Right renal cortex interstitium (tissue), 3 donors: ENCODE measurements around the gene PATJ. TPM values are rescaled to one million over a fixed set of nuclear protein-coding genes. Genes with fewer than 3 reads are reported as not detected.
"Not testable (repeated sequence)": the region's sequence is repeated elsewhere in the genome, so short reads cannot be mapped to it uniquely, and the experiment has no call there.

Experiments
- DNase-seq, 3 donors: peaks; one replicate each; pipeline ENCODE4 v3.0.0-alpha.2; 2013; ENCODE audit warnings: low read depth in 3 of 3, low spot score in 2 of 3
- polyA plus RNA-seq, 3 donors: library from polyadenylated mRNA; unstranded; fragments of 120-200 nt; gene quantifications; one replicate each; pipeline ENCODE4 v1.2.1, GENCODE V29; 2013; ENCODE audit not compliant: insufficient read length in 3 of 3

Gene PATJ
- polyA plus RNA-seq, 3 donors: 42.6 to 46.5 (median 42.9) TPM

DNA sequence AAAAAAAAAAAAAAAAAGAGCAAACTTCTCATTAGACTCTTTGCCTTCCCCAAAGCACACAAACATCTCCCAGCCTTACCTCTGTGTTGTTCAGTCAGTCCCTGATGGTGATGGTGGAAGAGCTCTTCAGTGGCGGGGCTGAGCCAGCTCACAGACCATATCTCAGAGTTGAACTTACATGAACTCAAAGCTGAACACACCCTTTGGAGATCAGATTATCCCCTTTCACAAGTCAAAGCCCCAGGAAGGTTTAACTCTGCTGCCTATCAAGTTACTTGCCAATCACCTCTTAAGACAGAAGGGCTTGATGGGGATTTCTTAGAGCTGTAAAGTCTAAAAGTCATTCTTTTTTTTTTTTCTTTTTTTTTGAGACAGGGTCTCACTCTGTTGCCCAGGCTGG lies 397.1 kb downstream of the PATJ start:
- DNase-seq: no peak

- DNase-seq: no peak
Observed at GRCh38 chr1:62140666-62141065, 398.4 kb downstream of the PATJ start.

GRCh38 chr1:62142496-62142895 lies 400.2 kb downstream of the PATJ start:
- DNase-seq: no peak

DNA sequence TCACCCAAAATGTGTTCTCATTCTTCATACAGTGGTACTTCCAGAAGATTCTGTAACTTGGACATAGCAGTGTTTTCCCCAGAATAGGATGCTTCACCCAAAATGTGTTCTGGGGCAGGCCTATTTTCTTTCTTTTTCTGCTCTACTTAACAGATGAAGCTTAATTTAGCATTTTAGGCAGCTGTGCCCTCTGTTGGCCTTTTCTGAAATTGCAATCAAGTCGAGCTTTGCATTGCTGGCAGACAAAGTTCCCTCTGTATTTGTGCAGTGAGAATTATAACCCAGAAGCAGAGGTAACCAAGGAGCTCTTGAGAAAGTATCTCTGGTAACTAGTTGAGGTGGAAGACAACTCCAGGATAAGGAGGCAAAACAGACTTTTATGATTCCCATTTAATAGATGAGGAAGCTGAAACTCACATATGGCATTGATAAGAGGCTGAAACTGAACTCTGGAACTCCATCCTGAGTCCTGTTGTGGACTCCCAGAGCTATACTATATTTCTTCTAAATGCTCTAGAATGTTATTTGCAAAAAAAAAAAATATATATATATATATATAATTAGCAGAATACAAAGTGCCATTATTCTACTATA lies 402.1 kb downstream of the PATJ start:
- peak in 2 of 3 donors; percentile 32 to 38 for DNase-seq

DNA sequence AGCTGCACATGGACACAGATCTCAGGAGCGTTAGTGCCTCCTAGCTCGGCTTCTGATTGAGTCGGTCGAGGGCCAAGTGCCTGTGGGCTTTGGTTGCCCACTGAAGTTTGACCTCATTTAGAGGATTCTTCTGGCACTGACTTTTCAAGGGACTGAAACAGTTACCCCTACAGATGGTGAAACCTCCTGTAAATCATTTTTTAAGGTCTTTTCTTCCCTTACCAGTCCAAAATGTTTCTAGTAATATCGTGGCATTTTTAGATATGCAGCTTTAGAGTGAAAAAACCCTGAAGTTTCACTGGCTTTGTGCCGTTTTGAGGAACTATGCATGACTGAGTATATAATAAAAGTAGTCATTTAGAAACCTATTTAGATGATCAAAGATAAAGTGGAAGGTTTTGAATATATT lies 417.7 kb downstream of the PATJ start:
- no peak for DNase-seq

GRCh38 chr1:62161711-62162110 lies 419.4 kb downstream of the PATJ start:
- DNase-seq: no peak

DNA sequence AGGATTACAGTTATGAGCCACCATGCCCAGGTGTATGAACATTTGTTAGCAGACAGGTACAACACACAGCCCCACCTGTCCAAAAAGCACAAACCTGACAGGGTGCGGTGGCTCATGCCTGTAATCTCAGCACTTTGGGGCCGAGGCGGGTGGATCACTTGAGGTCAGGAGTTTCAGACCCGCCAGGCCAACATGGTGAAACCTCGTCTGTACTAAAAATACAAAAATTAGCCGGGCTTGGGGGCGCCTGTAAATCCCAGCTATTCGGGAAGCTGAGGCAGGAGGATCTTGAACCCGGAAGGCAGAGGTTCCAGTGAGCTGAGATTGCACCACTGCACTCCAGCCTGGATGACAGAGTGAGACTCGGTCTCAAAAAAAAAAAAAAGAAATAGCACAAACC lies 428.1 kb downstream of the PATJ start:
- not testable (repeated sequence) for DNase-seq

DNA sequence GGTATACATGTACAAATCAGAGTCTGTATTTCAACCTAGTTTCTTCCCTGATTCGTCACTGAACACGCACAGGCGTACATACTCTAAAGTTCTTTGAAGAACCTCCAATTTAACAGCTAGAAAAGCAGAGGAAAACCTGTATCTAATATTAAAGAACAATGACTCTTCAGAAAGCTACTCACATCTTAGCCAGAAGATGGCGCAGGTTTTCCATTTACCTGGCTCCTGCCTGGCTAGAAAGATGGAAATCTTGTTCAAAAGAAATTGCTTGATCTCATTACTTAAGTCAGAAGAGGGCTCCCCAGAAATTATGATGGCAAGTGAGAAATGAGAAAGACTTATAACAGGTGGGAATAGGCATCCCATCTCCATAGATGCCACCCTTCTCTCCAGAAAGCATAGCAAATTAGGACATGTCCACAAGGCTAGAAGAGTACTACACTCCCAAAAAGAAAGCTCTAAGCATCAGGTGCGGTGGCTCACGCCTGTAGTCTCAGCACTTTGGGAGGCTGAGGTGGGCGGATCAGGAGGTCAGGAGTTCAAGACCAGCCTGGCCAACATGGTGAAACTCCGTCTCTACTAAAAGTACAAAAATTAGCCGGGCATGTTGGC lies 433.4 kb downstream of the PATJ start:
- DNase-seq: peak in 2 of 3 donors; percentile 43 to 46

GRCh38 chr1:62176597-62177312 lies 434.5 kb downstream of the PATJ start:
- DNase-seq: no peak

- DNase-seq: no peak
Observed at GRCh38 chr1:62177621-62178020, 435.3 kb downstream of the PATJ start.

DNA sequence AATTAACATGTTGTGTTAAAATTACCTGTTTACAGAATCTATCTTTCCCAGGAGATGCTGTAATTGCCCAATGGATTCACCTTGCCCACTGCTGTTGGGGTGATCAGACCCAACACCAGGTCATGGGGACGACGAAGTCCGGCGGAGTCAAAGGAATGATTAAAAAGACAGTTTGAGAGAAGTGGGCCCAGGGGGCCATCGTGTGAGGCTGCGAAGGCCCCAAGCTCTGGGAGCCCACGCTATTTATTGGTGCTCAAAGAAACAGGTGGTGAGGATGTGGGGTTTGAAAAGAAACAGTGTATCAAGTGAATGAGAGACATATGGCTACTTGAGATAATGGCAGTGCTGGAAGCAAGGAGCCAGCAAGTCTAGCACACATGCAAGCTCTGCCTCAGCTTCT lies 436.1 kb downstream of the PATJ start:
- no peak for DNase-seq

GRCh38 chr1:62180054-62180453 lies 437.8 kb downstream of the PATJ start:
- DNase-seq: not testable (repeated sequence)

DNA sequence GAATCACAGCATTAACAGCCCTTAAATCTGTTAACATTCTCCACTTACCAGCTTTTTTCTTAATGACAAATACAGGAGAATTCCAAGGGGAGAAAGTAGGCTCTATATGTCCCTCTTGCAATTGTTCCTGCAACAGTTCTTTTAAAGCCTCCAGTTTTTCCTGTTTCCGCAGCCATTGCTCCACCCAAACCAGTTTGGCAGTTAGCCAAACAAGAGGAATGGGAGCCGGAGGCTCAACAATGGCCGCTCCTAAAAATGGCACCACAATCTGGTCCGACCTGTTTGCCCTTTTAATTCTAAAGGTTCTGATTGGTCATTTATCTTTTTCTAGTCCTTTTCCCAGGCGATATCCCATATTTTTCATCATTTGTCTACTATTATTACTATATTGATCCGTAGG lies 438.4 kb downstream of the PATJ start:
- DNase-seq: no peak

DNA sequence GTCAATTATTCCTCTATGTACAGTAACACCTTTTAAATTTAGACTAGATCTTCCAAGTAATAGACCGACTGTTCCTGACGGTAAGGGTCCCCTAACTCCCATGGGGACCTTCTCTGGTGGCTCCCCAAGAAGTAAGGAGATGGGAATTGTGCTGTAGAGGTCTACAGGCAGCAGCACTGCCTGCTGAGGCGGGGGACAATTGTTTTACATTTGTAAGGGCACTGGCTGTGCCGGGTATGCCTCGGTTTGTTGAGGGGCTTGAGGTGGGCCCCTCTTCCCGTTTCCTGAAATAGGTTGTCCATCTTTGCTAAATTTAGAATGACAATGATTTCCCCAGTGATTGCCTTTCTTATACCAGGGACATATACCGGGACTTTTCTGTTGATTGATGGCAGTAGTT lies 439.3 kb downstream of the PATJ start:
- no peak for DNase-seq

- not testable (repeated sequence) for DNase-seq
Observed at GRCh38 chr1:62182157-62182556, 439.9 kb downstream of the PATJ start.

GRCh38 chr1:62183164-62184020 lies 441.1 kb downstream of the PATJ start:
- DNase-seq: not testable (repeated sequence)

GRCh38 chr1:62184336-62184735 lies 442.1 kb downstream of the PATJ start:
- no peak for DNase-seq

GRCh38 chr1:62185233-62185632 lies 443.0 kb downstream of the PATJ start:
- DNase-seq: not testable (repeated sequence)

- no peak for DNase-seq
Observed at GRCh38 chr1:62185677-62186076, 443.4 kb downstream of the PATJ start.

GRCh38 chr1:62187548-62187947 lies 445.3 kb downstream of the PATJ start:
- no peak for DNase-seq

DNA sequence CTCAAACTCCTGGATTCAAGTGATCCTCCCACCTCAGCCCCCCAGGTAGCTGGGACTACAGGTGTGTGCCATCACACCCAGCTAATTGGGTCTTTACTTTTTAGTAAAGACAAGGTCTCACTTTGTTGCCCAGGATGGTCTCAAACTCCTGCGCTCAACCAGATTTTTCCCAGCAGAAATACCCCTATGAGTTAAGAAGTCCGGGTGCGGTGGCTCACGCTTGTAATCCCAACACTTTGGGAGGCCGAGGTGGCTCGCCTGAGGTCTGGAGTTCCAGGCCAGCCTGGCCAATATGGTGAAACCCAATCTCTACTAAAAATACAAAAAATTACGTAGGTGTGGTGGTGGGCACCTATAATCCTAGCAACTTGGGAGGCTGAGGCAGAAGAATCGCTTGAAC lies 445.8 kb downstream of the PATJ start:
- no peak for DNase-seq
